22Rv1 (cell line): ENCODE data around the gene ADO.

Experiments
- CTCF ChIP-seq: fragments of 450-650 bp; IDR thresholded peaks from 2 replicates; pipeline ENCODE4 v1.5.1; 2017; ENCODE audit warnings: mild to moderate bottlenecking
- ZFX ChIP-seq: fragments of 450-650 bp; IDR thresholded peaks from 2 replicates; pipeline ENCODE4 v1.6.1; 2017; ENCODE audit warnings: antibody characterized with exemption, borderline replicate concordance

- no peak for TF ChIP-seq ZFX
- no peak for TF ChIP-seq CTCF
Measured at GRCh38 chr10:62764011-62764410, 40.5 kb upstream of the ADO start.
